HG03095 (cell line): ENCODE results near the gene ZBTB39.
"Not testable (repeated sequence)": the region's sequence is repeated elsewhere in the genome, so short reads cannot be mapped to it uniquely, and the experiment has no call there.

Experiments used
- ATAC-seq: cut with Tn5 transposase; IDR thresholded peaks from one replicate; pipeline ENCODE4 v1.9.1; 2021; ENCODE audit warnings: moderate library complexity; ENCODE audit not compliant: unreplicated experiment

ZBTB39 gene, protein sequence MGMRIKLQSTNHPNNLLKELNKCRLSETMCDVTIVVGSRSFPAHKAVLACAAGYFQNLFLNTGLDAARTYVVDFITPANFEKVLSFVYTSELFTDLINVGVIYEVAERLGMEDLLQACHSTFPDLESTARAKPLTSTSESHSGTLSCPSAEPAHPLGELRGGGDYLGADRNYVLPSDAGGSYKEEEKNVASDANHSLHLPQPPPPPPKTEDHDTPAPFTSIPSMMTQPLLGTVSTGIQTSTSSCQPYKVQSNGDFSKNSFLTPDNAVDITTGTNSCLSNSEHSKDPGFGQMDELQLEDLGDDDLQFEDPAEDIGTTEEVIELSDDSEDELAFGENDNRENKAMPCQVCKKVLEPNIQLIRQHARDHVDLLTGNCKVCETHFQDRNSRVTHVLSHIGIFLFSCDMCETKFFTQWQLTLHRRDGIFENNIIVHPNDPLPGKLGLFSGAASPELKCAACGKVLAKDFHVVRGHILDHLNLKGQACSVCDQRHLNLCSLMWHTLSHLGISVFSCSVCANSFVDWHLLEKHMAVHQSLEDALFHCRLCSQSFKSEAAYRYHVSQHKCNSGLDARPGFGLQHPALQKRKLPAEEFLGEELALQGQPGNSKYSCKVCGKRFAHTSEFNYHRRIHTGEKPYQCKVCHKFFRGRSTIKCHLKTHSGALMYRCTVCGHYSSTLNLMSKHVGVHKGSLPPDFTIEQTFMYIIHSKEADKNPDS

DNA sequence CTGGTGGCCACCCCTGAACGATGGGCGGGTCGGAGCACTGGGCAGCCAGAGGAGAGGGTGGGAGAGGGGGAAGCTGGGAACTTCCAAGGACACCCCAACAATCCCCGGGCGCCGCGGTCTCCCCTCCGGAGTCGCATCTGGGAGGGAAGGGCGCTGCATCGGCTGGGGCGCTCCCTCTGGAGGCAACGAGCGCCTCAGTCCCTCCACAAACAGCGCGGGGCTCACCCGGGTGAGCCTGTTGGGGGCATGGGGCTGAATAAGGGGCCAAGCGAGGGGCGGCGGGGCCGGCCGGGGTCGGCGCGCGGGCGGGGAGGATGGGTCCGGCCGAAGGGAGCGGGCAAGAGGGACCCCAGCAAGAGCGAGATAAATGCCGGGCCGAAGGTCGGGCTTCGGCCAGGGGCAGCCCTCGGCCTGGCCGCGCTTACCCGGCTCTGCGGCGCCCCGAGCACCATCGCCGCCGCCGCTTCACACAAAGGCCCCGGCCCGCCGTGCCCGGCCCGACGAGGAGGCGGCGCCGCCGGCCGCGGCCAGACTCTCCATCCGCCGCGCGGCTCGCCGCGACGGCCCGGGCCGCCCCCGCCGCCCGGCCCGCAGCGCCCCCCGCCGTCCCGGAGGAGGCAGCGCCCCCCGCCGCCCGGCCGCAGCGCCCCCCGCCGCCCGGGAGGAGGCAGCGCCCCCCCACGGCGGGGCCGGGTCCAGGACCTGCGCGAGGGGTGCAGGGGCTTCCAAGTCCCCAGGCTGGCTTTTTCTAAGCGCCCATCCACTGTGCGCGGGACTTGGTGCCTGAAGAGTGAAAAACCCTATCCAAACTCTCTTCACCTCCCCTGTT lies at the start of gene ZBTB39:
TSS of gene ZBTB39 (minus strand) at position 567 of the 829 bp plus-strand sequence. CDS start 1,629 bp downstream, outside the sequence.
- ATAC-seq, result peak; percentile 59

DNA sequence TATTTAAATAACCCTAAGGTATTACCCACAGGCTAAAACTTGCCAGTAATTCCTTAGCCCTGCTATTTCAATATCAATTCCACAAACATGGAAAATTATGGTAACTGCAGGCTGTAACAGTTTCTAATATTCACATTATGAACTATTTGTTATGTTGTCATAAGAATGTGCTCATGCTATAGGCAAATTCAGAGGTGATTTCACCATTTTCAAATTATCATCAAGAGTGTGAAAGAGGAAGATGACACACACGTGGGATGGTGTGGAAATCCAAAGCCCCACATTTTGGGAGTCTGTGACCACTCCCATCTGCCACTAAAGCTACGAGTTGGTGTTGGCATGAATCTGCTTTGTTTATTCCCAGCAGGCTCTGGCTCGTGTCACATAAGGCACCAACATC lies 49.5 kb upstream of the ZBTB39 start:
- no peak for ATAC-seq

DNA sequence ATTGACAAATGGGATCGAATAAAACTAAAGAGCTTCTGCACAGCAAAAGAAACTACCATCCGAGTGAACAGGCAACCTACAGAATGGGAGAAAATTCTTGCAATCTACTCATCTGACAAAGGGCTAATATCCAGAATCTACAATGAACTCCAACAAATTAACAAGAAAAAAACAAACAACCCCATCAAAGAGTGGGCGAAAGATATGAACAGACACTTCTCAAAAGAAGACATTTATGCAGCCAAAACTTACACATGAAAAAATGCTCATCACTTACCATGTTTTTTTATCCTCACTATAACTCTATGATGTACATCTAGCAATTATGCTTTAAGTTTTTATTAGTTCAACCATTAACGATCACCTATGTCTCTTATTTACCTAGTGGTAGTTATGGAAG lies 47.6 kb upstream of the ZBTB39 start:
- ATAC-seq, result not testable (repeated sequence)

DNA sequence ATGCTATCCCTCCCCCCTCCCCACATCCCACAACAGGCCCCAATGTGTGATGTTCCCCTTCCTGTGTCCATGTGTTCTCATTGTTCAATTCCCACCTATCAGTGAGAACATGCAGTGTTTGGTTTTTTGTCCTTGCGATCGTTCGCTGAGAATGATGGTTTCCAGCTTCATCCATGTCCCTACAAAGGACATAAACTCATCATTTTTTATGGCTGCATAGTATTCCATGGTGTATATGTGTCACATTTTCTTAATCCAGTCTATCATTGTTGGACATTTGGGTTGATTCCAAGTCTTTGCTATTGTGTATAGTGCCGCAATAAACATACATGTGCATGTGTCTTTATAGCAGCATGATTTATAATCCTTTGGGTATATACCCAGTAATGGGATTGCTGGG lies 46.8 kb upstream of the ZBTB39 start:
- not testable (repeated sequence) for ATAC-seq

DNA sequence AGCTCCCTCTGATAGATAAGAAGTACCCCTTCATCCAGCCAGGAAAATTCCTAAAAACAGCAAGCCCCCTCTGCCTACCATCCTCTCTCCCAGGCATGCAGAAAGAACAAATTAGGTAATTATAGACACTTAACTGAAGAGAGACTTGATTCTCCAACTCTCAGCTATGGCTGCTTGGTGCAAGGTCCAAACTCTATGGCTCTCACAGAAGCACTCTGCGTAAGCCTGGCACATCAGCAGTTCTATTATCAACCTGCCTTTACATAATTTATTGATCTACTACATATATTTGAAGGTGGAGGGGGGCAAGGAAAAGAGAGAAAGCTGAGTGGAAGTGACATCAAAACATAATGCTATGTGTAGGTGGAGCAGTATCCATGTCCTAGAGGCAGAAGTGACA lies 44.7 kb upstream of the ZBTB39 start:
- no peak for ATAC-seq

DNA sequence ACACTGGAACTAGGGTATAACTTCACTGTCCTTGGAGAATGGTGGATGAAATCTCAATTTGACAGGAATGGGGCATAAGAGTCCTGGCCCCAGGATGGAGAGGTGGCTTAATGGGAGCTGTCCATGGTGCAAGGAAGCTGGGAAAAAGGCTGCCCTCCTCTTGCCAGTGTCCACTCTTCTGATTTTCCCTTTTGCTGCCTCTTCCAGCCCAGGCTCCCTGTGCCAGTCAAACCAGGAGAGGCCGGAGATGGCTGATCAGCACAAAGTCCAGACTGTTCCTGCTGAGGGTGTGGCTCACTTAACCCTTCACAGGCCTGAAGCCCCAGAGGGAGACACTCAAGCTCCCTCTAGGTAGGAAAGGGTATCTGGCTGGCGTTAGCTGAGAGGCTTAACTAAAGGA lies 43.5 kb upstream of the ZBTB39 start, which contains the start of gene MYO1A:
TSS of gene MYO1A (minus strand) at position 240 of the 400 bp plus-strand sequence. CDS start 1,806 bp downstream, outside the sequence.
- no peak for ATAC-seq

DNA sequence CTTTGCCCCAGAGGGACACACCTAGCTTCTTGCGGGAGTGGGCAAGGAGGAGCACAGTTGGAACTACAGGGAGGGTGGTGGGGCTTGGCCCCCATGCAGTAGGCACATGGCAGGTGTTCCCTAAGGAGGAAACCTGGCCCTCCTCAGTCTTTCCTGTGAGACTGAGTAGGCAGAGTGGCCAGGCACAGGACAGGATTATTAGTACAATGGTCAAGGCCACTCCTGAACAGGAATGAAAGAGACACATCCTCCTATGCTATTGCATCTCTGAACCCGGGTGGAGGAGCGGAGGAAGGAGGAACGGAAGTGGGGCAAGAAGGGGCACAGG lies 42.7 kb upstream of the ZBTB39 start:
- ATAC-seq, result no peak

DNA sequence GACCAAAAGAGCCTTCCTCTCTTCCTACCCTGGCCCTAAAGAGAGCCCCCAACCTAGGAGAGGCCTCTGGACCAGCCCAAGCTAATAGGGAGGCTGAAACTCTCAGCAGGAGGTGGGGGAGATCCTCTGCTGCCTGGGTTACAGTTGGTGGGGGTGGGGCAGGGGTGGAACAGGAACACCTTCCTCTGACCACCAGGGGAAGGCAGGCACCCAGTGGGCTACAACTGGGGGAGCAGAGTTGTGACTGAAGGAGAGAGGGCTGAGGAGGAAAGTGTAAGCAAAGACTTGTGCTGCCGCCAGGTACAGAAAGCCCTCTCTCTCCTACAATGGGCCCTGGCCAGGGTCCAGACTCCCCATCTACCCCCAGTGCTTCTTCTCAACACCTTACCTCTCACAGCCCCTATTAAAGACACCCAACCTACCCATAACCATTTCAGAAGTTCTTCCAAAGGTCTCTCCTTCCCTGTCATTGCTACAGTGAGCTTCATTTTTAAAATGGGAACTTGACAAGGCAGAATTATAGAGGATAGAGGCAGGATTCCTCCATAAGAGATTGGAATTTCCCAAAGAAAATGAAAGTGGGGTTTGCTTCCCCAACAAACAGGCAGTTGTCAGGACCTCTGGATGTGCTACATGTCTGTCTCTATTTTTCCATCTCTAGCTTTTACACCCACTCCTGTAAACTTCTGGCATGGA lies 42.2 kb upstream of the ZBTB39 start:
- ATAC-seq, result no peak

DNA sequence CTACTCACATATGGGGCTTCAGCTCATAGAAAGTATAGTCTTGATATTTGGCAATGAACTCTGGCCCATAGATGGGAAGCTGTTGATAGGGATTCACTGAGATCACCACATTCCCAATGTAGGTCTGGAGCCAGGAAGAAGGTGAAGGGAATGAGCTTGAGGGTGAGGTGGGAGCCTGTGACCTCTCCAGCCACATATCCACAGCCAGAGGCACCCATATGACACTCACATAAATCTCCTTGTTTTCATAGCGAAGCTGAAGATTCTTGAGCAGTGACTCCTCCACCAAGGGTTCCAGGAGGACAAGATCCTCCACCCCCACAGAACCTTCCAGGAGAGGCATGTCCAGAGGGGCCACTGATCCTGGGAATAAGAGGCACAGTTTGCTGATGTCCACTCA lies 41.6 kb upstream of the ZBTB39 start:
- ATAC-seq, result no peak

DNA sequence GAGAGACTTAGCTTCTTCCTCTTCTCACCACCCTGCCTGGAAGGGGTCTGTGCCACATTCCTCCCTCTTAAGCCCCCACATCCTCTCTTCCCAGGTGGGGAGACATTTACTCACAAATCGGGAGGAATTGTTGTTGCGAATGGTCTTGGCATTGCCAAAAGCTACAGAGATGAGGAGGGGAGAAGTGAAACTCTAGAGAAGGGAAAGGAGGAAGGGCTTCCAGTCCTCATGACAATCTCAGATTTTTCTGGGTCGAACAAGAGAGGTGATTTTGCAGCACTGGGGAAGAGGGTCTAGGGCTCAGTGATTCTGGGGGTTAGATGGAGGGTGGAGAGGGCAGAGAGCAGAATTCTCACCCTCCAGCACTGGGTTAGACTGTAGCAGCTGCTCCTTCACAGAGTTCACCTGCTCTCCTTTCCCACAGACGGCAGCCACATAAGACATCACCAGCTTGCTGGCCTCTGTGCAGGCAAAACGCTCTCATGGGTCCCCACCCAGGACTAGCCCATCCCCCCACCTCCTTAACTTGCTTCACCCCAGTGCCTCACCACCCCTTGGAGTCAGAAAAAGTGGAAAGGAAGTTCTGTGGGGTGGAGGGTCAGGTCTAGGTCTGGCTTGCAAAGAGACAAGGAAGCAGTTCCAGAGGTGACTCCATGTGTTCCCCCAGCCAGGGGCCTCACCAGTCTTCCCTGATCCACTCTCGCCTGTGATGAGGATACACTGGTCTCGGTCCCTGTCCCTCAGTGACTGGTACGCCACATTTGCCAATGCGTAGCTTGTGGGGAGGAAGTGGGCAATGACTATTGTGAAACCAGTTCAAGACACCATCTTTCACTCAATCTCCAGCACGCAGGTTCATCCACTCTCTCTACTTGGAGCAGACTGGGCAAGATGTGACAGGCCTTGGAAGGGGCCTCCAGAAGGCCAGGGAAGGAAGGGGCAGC lies 40.9 kb upstream of the ZBTB39 start:
- no peak for ATAC-seq

DNA sequence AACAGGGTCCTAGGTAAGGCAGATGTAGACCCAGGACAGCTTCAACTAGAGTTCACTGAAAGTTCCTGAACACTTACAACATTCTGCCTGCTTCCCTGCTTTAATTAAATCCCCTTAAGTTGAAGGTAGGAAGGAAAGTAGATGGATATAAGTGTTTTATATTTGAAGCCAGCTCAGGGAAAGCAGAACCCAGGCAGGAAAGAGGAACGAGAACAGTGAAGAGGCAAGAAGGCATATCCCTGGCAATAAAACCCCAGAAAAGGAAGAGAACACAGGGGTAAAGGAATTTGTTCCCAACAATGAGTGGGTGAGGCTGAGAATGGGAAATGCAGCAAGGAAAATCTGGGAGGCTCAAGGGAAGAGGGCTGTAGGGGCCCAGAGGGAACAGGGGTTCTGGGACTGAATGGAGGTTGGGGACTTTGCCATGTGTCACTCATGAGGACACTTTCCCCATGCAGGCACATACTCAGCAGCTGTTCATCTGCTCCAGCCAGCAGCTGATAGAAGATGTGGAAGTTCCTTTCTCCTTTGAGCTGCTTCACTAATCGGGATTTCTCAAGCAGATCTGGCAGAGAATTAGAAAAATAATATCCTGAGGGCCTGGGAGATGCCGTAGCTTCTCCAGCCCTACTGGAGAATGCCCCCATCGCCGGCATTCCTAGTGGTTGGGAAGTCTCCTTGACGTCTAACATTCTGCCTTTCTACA lies 39.9 kb upstream of the ZBTB39 start:
- no peak for ATAC-seq

DNA sequence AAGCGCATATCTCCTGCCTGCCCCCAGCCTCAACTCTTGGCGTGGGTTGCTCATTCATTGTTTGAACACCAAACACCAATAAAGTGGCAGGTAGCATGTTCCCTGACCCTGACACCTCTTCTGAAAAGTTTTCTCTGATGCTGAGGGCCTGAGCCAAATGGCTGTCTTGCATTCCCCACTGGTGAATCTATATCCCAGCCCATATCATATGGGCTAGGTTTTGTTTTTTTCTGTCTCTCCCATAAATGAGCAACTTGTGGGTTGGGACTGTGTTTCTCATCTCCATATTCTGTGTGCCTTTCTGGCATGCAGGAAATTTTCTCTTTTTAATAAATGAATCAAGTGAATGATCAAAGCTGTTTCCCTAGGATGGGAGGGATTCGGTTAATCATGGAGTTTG lies 38.5 kb upstream of the ZBTB39 start:
- no peak for ATAC-seq

DNA sequence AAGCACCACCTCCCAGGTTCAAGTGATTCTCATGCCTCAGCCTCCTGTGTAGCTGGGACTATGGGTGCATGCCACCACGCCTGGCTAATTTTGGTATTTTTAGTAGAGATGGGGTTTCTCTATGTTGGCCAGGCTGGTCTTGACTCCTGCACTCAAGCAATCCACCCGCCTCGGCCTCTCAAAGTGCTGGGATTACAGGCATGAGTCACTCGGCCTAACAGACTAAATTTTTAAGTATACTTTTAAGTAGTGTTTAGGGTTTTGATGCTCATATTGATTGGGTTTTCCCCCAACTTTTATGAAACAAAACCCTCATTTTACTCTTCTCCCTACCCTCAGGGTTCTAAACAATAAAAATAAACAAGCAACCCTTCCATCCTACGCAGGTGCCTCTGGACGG lies 38.1 kb upstream of the ZBTB39 start:
- ATAC-seq, result no peak

DNA sequence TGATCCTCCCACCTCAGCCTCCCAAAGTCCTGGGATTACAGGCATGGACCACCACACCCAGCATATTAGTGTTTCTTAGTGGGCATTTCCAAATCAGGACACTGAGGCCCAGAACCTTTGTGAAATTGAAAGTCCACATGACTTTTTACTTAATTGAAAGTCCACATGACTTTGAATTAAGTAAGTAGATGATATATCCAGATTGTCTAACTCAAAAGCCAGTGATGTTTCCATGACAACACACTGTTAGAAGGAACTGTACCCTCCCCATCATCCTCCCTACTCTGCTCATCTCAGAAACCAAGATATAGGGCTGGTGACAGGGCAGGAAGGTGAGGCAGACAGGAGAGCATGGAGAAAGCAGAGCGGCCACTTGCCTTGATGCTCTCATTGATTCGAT lies 36.3 kb upstream of the ZBTB39 start:
- ATAC-seq, result no peak

DNA sequence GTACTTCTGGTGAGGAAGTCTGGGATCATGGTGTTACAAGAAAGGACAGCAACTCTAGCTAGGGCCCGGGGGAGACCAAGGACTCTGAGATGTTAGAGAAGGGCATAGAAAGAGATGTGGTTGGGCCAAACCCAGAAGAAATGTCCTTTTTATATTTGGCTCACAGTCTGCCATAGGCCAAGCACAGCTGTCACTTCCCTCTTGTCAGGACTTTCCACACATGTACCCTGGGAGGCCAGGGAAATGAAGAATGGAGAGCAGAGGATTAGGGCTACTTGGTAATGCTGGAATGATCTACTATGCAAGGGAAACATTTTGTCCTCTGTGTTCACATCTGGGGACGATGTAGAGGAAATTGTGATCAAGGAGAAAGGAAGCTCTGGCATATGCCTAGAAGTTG lies 34.4 kb upstream of the ZBTB39 start:
- ATAC-seq, result no peak

DNA sequence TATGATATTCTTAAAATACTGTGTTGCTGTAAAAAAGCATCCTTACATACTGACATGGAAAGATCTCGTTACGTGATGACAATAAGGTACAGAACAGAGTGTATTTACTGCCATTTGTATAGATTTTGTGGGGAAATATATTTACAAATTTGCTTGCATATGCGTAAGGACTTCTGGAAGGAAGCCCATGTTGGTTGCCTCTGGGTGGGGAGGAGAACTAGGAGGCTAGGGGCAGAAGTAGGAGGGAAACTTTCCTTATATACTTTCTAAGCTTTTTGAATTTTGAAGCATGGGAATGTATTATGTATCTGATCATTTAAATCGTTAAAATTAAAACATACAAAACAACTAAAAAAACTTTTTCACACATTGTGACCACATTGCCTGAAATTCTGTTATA lies 33.9 kb upstream of the ZBTB39 start:
- no peak for ATAC-seq

DNA sequence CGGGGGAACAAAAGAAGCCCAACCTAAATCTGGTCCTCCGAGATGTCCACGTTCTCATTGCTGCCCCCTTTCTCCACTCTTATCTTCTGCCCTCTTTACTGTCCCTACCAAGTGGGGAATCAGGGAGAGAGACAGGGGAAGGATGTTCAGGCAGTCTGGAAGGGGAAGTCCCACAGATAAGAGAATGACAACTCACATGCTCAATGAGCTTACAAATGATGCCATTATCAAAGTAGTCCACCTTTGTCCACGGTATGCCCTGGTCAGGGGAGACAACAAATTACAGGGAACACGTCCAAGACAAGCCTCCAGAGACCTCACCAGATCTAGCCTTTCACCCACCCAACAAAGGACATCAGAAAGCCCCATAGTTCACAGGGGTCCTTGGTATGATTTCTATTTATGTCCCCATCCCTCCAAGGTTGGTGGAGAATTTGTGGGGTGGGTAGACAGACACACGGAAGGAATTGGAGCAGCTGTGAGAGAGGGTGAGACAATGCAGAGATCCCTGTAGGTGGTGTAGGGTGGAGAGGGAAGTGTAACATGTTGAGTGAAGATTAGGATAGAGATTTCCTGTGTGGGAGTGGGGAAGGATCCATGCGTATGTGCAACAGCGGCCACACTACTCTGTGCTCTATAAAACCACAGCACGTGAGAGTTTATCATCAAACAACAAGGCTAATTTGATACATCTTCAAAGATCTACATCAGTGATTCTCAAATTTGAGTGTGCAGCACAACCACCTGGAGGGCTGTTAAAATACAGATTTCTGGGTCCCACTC lies 32.9 kb upstream of the ZBTB39 start:
- no peak for ATAC-seq

DNA sequence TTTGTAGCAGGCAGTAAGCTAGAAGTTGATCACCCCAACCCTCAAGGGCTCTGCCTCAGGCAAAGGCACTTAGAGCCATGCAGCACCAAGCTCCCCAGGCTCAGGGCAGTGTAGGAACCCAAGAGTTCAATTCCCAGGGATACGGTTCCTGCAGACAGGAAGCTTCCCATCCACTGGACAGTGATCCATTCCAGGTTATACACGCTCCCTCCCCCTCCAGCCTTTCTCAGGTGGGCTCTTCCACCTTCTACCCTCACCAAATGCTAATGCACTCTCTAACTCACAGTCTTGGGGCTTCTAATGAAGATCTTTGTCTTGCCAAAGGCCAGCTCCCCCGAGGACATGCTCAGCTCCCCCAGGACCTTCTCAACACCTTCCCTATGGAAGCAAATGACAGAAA lies 30.9 kb upstream of the ZBTB39 start:
- no peak for ATAC-seq
